RWPE1 (cell line): ENCODE results near the gene GSG1L.

Experiments
- CTCF ChIA-PET: fragments of 350-600 bp; sonication (Branson Sonifier 250); formaldehyde crosslinking; extraction: SDS; loops from one replicate; lab custom pipeline; 2021; lab: Yijun Ruan, JAX
- POLR2A ChIA-PET: fragments of 400-600 bp; formaldehyde crosslinking; extraction: SDS; loops from one replicate; lab custom pipeline; 2020; ENCODE audit warnings: antibody characterized with exemption; ENCODE audit not compliant: low non-redundant PET; lab: Yijun Ruan, JAX
- DNase-seq: peaks from one replicate; pipeline ENCODE4 v3.0.0; 2012; ENCODE audit warnings: low spot score
- H3K27ac ChIP-seq: fragments of 450-650 bp; 2 replicates; pipeline ENCODE4 v1.5.1; 2017
- TF ChIP-seq, protein P1 (sequence below): fragments of 450-650 bp; conservative IDR thresholded peaks from 2 replicates; pipeline ENCODE4 v1.5.1; 2017; ENCODE audit warnings: low read depth, mild to moderate bottlenecking

Gene GSG1L

DNA sequence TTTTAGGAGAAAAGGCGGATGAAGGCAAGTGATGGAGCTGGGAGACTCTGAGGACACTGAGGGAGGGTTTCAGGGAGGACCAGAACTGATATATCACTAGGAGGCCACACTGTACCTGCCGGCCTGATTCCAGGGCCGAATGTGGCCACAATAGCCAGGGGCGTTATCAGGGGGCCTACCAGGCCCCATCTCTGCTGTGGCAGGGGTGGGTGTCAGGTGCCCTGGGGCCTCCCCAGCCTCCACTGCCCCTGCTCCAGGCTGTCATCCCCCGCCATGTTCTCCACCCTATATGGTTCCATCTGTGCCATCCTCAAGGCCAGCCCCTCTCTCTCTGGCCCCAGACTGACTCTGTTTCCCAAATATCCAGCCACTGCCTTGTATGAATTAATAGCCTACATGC, 246.5 kb downstream of the GSG1L start:
- POLR2A ChIA-PET, result no interaction called here
- TF ChIP-seq, protein P1, sequence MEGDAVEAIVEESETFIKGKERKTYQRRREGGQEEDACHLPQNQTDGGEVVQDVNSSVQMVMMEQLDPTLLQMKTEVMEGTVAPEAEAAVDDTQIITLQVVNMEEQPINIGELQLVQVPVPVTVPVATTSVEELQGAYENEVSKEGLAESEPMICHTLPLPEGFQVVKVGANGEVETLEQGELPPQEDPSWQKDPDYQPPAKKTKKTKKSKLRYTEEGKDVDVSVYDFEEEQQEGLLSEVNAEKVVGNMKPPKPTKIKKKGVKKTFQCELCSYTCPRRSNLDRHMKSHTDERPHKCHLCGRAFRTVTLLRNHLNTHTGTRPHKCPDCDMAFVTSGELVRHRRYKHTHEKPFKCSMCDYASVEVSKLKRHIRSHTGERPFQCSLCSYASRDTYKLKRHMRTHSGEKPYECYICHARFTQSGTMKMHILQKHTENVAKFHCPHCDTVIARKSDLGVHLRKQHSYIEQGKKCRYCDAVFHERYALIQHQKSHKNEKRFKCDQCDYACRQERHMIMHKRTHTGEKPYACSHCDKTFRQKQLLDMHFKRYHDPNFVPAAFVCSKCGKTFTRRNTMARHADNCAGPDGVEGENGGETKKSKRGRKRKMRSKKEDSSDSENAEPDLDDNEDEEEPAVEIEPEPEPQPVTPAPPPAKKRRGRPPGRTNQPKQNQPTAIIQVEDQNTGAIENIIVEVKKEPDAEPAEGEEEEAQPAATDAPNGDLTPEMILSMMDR, result no peak
- H3K27ac ChIP-seq, result no peak overlapping the region
- no peak for DNase-seq
- CTCF ChIA-PET, result no interaction called here

DNA sequence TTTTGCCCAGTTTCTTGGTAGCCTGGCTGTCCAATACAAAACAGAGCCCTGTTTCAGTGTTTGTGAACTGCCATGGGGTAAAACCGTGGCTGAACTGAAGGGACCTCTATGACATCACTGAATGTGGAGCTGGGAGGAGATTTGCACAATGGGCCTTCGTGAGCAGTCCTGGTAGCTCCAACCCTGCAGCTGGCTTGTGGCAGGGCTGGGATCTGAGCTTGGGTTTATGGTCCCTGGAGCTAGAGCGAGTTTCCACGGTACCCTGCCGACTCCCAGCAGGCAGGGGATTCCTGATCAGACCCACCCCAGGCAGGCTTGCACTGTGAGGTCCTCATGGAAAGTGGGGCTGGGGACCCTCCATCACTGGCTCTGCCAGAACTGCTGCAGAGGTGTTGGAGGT, 247.0 kb downstream of the GSG1L start:
- DNase-seq, result no peak
- ChIA-PET POLR2A (no interaction called here), CTCF (no interaction called here)
- TF ChIP-seq, protein P1, result no peak
- no peak overlapping the region for H3K27ac ChIP-seq

- CTCF ChIA-PET, result no interaction called here
- no peak overlapping the region for H3K27ac ChIP-seq
- POLR2A ChIA-PET, result no interaction called here
- TF ChIP-seq, protein P1, result no peak
- DNase-seq, result no peak
Measured at GRCh38 chr16:27813591-27813990, 249.9 kb downstream of the GSG1L start.

- CTCF ChIA-PET, result no interaction called here
- DNase-seq, result no peak
- TF ChIP-seq, protein P1, result no peak
- POLR2A ChIA-PET, result no interaction called here
- H3K27ac ChIP-seq, result no peak overlapping the region
Measured at GRCh38 chr16:27811881-27812280, 251.6 kb downstream of the GSG1L start.

DNA sequence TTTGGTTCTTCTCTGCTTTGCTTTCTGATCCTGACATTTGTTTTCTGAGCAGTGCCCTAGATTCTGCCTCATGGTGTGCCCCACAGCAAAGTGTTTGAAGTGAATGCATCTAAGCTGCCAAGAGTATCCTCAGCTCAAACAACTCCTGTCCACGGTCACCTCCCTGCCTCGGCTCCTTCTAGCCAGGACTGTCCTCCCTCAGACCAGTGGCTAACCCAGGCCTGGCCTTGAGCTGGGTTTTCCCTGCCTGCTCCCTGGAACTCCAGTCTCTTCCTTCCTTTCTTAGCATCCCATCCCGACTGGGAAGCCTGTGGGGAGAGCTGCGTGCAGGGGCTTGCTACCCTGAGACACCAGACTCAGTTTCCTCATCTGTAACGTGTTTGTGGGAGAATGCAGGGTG, 256.5 kb downstream of the GSG1L start:
- POLR2A ChIA-PET, result no interaction called here

DNA sequence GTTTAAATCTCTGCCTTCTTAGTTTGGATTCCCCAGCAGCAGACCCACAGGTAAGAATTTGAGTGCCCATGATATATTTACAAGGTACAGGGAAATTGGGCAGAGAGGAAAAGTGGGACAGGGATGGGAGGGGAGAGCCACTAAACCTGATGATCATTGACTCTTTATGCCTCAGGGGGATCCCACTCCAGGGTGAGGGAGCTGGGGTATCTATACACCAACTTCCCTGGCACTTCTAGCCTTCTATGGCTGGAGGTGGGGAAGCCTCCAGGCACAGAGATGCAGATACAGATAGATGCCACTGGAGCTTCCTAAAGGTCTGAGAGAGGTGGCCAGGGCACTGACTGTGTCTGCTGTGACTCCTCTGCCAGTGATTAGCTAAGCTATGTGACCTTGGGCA, 257.1 kb downstream of the GSG1L start:
- TF ChIP-seq, protein P1, result no peak
- POLR2A ChIA-PET, result no interaction called here
- CTCF ChIA-PET, result no interaction called here
- DNase-seq, result no peak
- H3K27ac ChIP-seq, result no peak overlapping the region

More for the DNA sequence above, 256.5 kb downstream of the GSG1L start:
- H3K27ac ChIP-seq, result no peak overlapping the region
- TF ChIP-seq, protein P1, result no peak
- CTCF ChIA-PET, result no interaction called here
- no peak for DNase-seq

DNA sequence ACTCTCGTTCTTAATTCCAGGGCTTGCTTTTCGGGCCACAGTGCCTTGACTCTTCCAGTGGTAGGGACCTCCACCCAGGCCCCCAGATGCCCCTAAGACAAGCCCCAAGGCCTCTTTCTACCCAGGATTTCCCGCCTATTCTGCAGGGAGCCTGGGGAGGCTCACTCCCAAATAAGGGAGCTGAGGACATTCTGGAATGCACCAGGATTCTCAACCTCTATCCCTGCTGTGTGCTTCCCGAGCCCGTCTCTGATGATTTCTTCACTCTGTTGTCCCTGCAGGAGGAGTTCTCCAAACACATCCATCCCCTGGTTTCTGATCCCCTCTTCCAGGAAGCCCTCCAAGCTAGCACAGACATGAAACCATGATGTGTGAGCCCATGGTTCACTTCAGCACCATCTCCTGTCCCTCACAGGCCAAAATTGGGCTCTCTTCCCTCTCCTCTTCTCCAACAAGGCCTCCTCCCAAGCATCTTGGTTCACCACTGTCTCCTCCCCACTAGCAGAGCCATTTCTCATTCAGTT, 257.6 kb downstream of the GSG1L start:
- DNase-seq, result no peak
- H3K27ac ChIP-seq, result no peak overlapping the region
- POLR2A ChIA-PET, result no interaction called here
- CTCF ChIA-PET, result no interaction called here
- TF ChIP-seq, protein P1, result no peak
